HL-60 (cell line): ENCODE measurements around the gene USP32.

ENCODE experiments used
- DNase-seq, 2 experiments: peaks; one replicate each; pipeline ENCODE4 v3.0.0-alpha.2; 2010 to 2020; ENCODE audit warnings: low read depth in 1 of 2, low spot score in 1 of 2
- H3K27ac ChIP-seq: fragments of 250-450 bp; sonication (Bioruptor Pico); replicated peaks from 2 replicates; pipeline ENCODE4 v1.5.1; 2020; ENCODE audit warnings: mild to moderate bottlenecking, moderate library complexity
- H3K27me3 ChIP-seq: fragments of 250-450 bp; sonication (Bioruptor Pico); 2 replicates; pipeline ENCODE4 v1.5.1; 2021; ENCODE audit warnings: mild to moderate bottlenecking, moderate library complexity; ENCODE audit not compliant: insufficient read depth, poor library complexity, severe bottlenecking
- H3K4me3 ChIP-seq: replicated peaks from 2 replicates; pipeline ENCODE4 v1.5.1; 2011; ENCODE audit warnings: mild to moderate bottlenecking, control low read depth, low read length; ENCODE audit not compliant: insufficient read depth
- GABPA ChIP-seq: IDR thresholded peaks from 2 replicates; pipeline ENCODE4 v1.6.1; 2012; ENCODE audit warnings: low read depth
- POLR2AphosphoS5 ChIP-seq: IDR thresholded peaks from 2 replicates; pipeline ENCODE4 v1.6.1; 2012; ENCODE audit warnings: low read depth
- REST ChIP-seq: IDR thresholded peaks from 2 replicates; pipeline ENCODE4 v1.6.1; 2012; ENCODE audit warnings: low read depth; ENCODE audit not compliant: insufficient replicate concordance
- SPI1 ChIP-seq: IDR thresholded peaks from 2 replicates; pipeline ENCODE4 v1.6.1; 2012; ENCODE audit warnings: low read depth, mild to moderate bottlenecking, borderline replicate concordance
- TF ChIP-seq, protein P1 (sequence below): IDR thresholded peaks from one replicate; pipeline ENCODE4 v1.5.1; 2011; ENCODE audit warnings: low read length, control low read depth, inconsistent platforms; ENCODE audit not compliant: insufficient read depth

USP32 gene

DNA sequence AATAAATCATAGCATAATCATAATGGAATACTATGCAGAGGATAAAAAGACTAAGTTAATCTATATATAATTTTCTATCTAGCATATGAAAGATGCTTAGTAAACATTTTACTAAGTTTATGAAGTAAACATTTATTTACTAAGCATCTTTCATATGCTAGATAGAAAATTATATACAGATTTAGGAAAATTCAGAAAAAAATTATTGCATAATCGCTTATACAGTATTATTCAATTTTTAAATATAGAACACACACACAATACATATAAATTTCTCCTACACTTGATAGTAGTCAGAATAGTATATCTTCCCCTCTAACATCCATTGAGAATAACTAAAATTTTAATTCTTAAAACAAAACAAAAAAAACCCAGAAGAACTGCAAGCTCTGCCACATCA is 131.4 kb downstream of the USP32 start:
- no peak for DNase-seq
- Histone ChIP-seq H3K27me3 (no peaks in the 10 kb centered on the region), H3K4me3 (no peak overlapping the region), H3K27ac (no peak overlapping the region)
- no peak for TF ChIP-seq GABPA

- TF ChIP-seq, protein P1, sequence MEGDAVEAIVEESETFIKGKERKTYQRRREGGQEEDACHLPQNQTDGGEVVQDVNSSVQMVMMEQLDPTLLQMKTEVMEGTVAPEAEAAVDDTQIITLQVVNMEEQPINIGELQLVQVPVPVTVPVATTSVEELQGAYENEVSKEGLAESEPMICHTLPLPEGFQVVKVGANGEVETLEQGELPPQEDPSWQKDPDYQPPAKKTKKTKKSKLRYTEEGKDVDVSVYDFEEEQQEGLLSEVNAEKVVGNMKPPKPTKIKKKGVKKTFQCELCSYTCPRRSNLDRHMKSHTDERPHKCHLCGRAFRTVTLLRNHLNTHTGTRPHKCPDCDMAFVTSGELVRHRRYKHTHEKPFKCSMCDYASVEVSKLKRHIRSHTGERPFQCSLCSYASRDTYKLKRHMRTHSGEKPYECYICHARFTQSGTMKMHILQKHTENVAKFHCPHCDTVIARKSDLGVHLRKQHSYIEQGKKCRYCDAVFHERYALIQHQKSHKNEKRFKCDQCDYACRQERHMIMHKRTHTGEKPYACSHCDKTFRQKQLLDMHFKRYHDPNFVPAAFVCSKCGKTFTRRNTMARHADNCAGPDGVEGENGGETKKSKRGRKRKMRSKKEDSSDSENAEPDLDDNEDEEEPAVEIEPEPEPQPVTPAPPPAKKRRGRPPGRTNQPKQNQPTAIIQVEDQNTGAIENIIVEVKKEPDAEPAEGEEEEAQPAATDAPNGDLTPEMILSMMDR: no peak
- no peak for TF ChIP-seq SPI1
- TF ChIP-seq GABPA: no peak
- TF ChIP-seq POLR2AphosphoS5: no peak
- no peak for TF ChIP-seq REST
Measured at GRCh38 chr17:60258313-60258712, 133.6 kb downstream of the USP32 start.

DNA sequence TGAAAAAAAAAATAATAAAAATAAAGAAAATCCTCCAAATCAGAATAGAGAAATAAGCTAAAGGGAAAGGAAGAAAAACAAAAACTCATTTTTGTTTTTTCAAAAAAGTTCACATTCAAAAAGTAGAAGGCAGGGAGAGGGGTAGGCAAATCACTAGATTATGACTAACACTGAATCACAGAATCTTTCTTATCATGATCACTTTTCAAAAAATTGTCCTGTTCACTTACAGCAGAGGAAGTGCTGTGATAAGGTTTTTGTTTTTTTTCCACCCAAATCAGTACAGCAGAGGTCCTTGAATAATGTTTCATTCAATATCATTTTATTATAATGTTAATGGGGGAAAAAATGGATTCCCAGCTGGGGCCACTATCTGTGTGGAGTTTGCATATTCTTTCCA is 135.8 kb downstream of the USP32 start:
- no peak for DNase-seq
- TF ChIP-seq POLR2AphosphoS5 (no peak), REST (no peak), GABPA (no peak), SPI1 (no peak)
- TF ChIP-seq, protein P1: no peak
- no peak overlapping the region for H3K4me3 ChIP-seq
- H3K27ac ChIP-seq: no peak overlapping the region
- no peaks in the 10 kb centered on the region for H3K27me3 ChIP-seq

More at GRCh38 chr17:60258313-60258712, 133.6 kb downstream of the USP32 start:
- H3K4me3 ChIP-seq: no peak overlapping the region
- no peaks in the 10 kb centered on the region for H3K27me3 ChIP-seq
- no peak overlapping the region for H3K27ac ChIP-seq
- no peak for DNase-seq

DNA sequence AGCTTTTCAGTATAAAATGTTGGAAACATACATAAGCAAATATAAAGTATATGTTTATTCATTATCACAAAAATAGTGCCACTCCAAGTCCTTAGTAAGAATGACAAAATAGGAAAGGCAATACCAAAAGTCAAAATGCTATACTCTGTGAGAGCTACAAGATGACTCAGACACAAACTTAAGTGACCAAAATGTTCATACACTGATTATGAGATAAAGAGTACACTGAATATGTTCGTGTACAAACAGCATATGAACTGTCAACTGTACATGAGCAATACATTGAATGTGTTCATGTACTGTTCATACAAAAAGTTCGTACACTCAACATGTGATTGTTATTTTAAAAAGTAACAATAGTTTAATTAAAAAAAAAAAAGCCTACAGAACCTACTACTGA is 138.9 kb downstream of the USP32 start:
- H3K27me3 ChIP-seq: no peaks in the 10 kb centered on the region
- DNase-seq: no peak
- TF ChIP-seq, protein P1: no peak
- TF ChIP-seq SPI1: no peak
- no peak overlapping the region for H3K4me3 ChIP-seq
- no peak overlapping the region for H3K27ac ChIP-seq
